GM21360 (cell line): ENCODE results near the gene GFI1.
"Not testable (repeated sequence)": the region's sequence is repeated elsewhere in the genome, so short reads cannot be mapped to it uniquely, and the experiment has no call there.

Source experiments
- ATAC-seq: cut with Tn5 transposase; IDR thresholded peaks from one replicate; pipeline ENCODE4 v1.9.1; 2021; ENCODE audit warnings: mild to moderate bottlenecking, moderate library complexity; ENCODE audit not compliant: unreplicated experiment

GFI1 gene

DNA sequence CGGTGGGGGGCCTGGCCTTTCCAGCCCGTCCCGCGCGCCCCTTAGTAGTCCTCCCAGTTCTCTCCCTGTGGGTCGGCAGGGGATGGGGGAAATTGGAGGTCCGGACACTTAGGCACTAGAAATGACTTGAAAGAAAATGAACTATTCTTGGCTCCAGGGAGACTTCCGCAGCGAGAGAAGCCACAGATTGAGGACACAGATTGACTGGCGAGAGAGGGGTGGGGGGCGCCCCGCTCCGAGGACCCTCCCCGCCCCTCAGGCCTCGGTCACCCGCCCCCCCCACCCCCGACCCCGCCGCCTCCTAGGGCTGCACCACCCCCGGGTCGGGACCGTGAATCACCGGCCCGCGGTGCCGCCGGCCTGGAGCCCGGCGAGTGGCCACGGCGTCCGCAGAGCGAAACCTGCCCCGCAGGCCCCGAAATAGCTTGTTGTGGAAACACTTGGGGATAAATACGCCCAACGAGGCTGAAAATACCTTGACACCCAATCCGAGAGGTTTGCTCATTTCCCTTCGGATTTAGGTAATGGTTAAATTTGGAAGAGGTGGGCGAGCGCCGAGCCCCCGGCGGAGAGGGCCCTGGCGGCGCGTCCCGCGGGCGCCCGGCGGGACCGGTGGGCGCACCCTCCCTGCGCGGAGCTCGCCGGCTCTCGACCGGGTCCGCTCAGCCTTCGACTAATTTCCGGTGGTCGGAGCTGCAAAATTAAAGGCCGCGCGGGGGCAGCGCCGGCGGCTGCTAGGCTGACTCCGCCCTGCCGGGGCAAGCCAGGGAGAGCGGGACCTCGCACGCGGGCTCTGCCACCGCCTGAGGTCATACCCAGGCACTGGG lies at the start of gene GFI1:
GFI1 (minus strand) TSS at position 675 of the 827 bp plus-strand sequence. CDS start 3,438 bp downstream, outside the sequence.
- no peak for ATAC-seq

DNA sequence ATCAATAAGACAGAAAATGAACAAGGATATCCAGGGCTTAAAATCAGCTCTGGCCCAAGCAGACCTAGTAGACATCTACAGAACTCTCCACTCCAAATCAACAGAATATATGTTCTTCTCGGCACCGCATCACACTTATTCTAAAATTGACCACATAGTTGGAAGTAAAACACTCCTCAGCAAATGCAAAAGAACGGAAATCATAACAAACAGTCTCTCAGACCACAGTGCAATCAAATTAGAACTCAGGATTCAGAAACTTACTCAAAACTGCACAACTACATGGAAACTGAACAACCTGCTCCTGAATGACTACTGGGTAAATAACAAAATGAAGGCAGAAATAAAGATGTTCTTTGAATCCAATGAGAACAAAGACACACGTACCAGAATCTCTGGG lies 45.6 kb upstream of the GFI1 start:
- not testable (repeated sequence) for ATAC-seq

DNA sequence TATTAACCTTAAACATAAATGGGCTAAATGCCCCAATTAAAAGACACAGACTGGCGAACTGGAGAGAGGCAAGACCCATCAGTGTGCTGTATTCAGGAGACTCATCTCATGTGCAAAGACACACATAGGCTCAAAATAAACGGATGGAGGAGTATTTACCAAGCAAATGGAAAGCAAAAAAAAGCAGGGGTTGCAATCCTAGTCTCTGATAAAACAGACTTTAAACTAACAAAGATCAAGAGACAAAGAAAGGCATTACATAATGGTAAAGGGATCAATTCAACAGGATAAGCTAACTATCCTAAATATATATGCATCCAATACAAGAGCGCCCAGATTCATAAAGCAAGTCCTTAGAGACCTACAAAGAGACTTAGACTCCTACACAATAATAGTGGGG lies 45.2 kb upstream of the GFI1 start:
- not testable (repeated sequence) for ATAC-seq

- no peak for ATAC-seq
Observed at GRCh38 chr1:92527670-92528069, 40.9 kb upstream of the GFI1 start.

DNA sequence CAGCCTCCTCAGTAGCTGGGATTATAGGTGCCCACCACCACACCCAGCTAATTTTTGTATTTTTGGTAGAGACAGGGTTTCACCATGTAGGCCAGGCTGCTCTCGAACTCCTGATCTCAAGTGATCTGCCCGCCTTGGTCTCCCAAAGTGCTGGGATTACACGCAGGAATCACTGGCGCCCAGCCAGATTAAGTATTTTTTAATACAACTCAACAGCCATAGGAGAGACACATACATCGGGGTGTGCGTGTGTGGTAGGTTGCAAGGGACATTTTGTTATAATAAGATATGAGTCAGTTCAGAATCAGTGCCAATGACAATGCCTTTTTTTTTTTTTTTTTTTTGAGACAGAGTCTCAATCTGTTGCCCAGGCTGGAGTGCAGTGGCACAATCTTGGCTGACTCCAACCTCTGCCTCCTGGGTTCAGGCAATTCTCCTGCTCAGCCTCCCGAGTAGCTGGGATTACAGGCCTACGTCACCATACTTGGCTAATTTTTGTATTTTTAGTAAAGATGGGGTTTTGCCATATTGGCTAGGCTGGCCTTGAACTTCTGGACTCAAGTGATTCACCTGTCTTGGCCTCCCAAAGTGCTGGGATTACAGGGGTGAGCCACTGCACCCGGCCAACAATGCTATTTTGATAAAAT lies 38.3 kb upstream of the GFI1 start:
- not testable (repeated sequence) for ATAC-seq

GRCh38 chr1:92519043-92519442 lies 32.3 kb upstream of the GFI1 start:
- ATAC-seq = no peak

- ATAC-seq = no peak
Observed at GRCh38 chr1:92516574-92516973, 29.8 kb upstream of the GFI1 start.

GRCh38 chr1:92515796-92516201 lies 29.1 kb upstream of the GFI1 start:
- ATAC-seq = no peak

GRCh38 chr1:92511541-92511940 lies 24.8 kb upstream of the GFI1 start:
- no peak for ATAC-seq

GRCh38 chr1:92509619-92510018 lies 22.9 kb upstream of the GFI1 start:
- ATAC-seq = no peak

GRCh38 chr1:92505015-92505692 lies 18.4 kb upstream of the GFI1 start:
- no peak for ATAC-seq

DNA sequence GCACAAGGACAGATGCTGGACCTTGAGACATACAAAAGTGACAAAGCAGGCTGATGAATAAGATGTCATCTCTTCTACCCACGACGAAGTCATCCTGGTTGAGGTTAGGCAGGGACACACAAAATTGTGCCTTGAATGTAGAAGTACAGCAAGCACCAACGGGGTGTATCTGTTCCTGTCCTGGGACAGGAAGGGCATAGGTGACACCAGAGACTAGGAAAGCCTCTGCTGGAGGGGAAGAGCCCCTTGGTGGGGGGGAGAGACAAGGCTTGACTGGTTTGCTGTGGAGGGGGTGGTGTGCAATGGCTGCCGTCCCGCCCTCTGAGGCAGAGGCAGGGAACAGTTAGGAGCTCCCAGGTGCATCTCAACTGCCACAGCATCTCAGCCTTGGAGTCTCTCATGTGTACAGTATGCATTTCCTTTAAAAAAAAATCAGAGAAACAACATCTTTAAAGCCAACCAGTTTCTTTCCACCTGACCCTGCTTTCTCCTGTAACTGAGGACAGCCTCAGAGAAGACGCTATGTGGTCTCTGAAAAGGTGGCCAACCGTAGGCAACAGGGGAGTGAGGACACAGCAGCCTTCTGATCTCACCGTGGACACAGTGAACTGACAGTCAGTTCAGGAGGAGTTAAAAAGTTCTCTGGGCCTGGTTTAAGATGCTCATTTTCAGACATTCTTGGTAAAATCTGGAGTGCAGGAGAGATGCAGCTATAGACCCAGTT lies 17.7 kb upstream of the GFI1 start:
- no peak for ATAC-seq

- no peak for ATAC-seq
Observed at GRCh38 chr1:92503926-92504285, 17.2 kb upstream of the GFI1 start.

DNA sequence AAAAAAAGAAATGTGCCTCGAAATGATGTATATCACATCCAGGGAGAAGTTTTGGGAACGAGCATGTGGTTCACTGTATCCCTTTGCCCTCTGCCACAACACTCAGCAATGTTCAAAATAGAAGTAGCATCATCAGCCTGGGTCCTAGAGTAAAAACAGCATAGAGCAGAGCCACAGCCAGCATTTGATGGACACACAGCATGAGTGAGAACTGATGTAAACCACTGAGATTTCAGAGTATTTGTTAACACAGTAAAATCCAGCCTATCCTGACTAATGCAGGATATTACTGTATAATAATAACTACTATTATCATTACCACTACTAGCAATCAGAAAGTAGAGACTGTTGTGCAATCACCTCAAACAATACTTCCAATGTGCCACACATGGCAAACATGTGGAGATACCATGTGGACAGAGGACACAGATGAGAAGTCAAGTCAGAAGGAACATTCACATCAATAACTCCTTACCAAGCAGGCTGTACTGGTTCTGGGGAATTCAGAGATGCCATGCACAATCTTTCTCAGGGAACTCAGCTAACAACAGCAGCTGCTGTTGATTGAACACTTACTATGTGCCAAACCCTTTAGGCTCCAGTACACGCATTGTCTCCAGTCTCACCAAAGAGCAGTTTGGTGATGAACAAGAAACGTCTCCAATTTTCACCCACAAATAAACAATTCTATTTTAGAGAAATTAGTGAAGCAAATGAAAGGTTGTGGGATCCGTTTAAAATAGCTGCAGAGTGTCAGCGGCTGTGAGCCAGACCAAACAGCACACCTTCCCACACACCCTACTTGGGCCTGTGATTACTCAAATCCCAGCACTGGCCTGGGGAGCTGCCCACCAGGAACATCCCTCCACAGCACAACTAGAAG lies 16.6 kb upstream of the GFI1 start:
- no peak for ATAC-seq

- no peak for ATAC-seq
Observed at GRCh38 chr1:92502247-92502646, 15.5 kb upstream of the GFI1 start.

DNA sequence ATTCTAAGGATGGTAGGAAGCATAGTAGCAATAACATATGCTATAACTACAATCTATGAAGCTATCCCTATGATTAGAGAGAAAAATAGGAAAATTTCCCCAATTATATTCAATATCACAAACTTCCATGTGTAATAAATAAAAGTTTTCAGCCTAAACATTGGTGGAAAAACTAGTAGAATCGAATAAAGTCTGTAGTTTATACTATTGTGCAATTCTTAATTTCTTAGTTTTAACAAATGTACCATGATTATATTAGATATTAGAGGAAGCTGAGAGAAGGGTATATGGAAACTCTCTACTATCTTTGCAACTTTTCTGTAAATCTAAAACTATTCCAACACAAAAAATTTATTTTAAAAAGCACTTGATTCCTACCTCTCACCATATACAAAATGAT lies 13.8 kb upstream of the GFI1 start:
- no peak for ATAC-seq

GRCh38 chr1:92495392-92496063 lies 8.8 kb upstream of the GFI1 start:
- no peak for ATAC-seq

DNA sequence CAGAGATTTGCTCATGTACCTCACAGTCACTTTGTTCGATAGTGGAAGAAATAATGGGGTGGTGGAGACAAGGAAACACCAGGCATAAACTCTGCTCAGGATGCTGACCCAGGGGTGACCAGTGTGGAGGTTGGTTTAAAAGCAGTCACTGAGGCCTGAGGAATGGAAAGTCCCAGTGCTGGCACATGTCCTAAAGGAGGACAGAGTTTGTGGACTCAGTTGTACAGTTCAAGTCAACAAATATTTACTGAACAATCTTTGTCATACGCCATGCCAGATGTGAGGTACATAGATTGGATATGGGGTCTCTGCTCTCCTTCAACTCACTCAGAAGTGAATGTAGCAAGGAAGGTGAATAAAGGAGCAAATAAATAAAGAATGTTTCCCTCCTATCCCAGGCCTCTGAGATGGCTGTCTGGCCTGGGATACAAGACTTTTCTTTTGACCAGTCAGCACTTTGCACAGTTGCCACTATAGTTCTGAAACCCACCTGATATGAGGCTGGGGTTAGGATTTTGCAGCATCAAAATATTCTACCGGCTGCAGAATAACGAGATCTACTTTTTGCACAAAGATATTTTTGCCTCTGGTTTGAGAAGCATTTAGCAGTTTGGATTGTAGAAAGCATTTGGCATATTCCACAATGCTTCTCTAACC lies 7.9 kb upstream of the GFI1 start:
- no peak for ATAC-seq

DNA sequence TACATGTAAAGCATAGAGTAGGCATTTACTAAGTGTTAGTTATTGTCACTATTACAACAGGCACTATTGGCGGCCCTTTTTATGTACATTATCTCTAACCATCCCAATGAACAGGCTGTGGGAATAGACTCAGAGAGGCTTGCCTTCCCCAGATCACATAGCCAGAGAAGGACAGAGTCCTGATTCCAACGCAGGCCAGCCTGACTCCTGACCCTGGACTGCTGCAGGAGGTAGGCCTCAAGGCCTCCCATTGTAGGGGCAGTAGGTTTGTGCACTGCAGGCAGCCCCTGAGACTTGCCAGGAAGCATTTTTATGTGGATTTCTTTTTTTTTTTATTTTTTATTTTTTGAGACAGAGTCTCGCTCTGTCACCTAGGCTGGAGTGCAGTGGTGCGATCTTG lies 6.4 kb upstream of the GFI1 start:
- no peak for ATAC-seq
